ENCODE data around the gene DPP6.

DPP6 gene

GRCh38 chr7:154347700-154348266 is 295.6 kb downstream of the DPP6 start:
- H3K4me2 ChIP-seq (ENCODE audit: low read depth, low read length, poor library complexity, severe bottlenecking): no peak overlapping the region
- no peak overlapping the region for H3K9ac ChIP-seq (ENCODE audit: low read depth, low read length, poor library complexity, severe bottlenecking)
- no peaks in the 10 kb centered on the region for H3K79me2 ChIP-seq (ENCODE audit: insufficient read depth, low read length)
- H3K27me3 ChIP-seq (ENCODE audit: insufficient read depth, low read length, poor library complexity, severe bottlenecking): no peaks in the 10 kb centered on the region
- no peaks in the 10 kb centered on the region for H4K20me1 ChIP-seq (ENCODE audit: insufficient read depth, low read length, poor library complexity, severe bottlenecking)
- peaks cover 7% of the 10 kb centered on the region; the same call in 1 of the 2 replicates for H3K9me3 ChIP-seq (ENCODE audit: insufficient read depth, low read depth, low read length)
- H3K4me3 ChIP-seq (ENCODE audit: low read length, poor library complexity, severe bottlenecking): no peak overlapping the region
- H3K36me3 ChIP-seq (ENCODE audit: insufficient read depth, low read length): no peaks in the 10 kb centered on the region
- no peak for TF ChIP-seq EZH2phosphoT487 (IDR thresholded peaks at IDR 0.05; ENCODE audit: borderline replicate concordance)
- no peak for TF ChIP-seq CTCF (conservative IDR thresholded peaks at IDR 0.05; ENCODE audit: low read length)
- H2AFZ ChIP-seq (ENCODE audit: low read length): no peak overlapping the region
- no peaks in the 10 kb centered on the region for H3F3A ChIP-seq (ENCODE audit: low read depth)
- H3K9me2 ChIP-seq (replicated peaks; ENCODE audit: low read depth, low read length): no peaks in the 10 kb centered on the region
- H3K4me1 ChIP-seq (ENCODE audit: insufficient read depth, low read length, poor library complexity, severe bottlenecking): no peaks in the 10 kb centered on the region

GRCh38 chr7:154350892-154351291 is 298.7 kb downstream of the DPP6 start:
- Histone ChIP-seq H3K9me3 (ENCODE audit: insufficient read depth, low read depth, low read length) (peaks cover 7% of the 10 kb centered on the region; the same call in 1 of the 2 replicates), H2AFZ (ENCODE audit: low read length) (no peak overlapping the region), H3K9ac (ENCODE audit: low read depth, low read length, poor library complexity, severe bottlenecking) (no peak overlapping the region), H3K4me1 (ENCODE audit: insufficient read depth, low read length, poor library complexity, severe bottlenecking) (no peaks in the 10 kb centered on the region), H3K36me3 (ENCODE audit: insufficient read depth, low read length) (no peaks in the 10 kb centered on the region), H3F3A (ENCODE audit: low read depth) (no peaks in the 10 kb centered on the region), H3K9me2 (replicated peaks; ENCODE audit: low read depth, low read length) (no peaks in the 10 kb centered on the region), H4K20me1 (ENCODE audit: insufficient read depth, low read length, poor library complexity, severe bottlenecking) (no peaks in the 10 kb centered on the region), H3K79me2 (ENCODE audit: insufficient read depth, low read length) (no peaks in the 10 kb centered on the region), H3K4me2 (ENCODE audit: low read depth, low read length, poor library complexity, severe bottlenecking) (no peak overlapping the region), H3K27me3 (ENCODE audit: insufficient read depth, low read length, poor library complexity, severe bottlenecking) (no peaks in the 10 kb centered on the region), H3K4me3 (ENCODE audit: low read length, poor library complexity, severe bottlenecking) (no peak overlapping the region)
- TF ChIP-seq EZH2phosphoT487 (IDR thresholded peaks at IDR 0.05; ENCODE audit: borderline replicate concordance) (no peak), CTCF (conservative IDR thresholded peaks at IDR 0.05; ENCODE audit: low read length) (no peak)

GRCh38 chr7:154353355-154353767 is 301.2 kb downstream of the DPP6 start:
- Histone ChIP-seq H3K36me3 (ENCODE audit: insufficient read depth, low read length) (no peaks in the 10 kb centered on the region), H3K9me2 (replicated peaks; ENCODE audit: low read depth, low read length) (no peaks in the 10 kb centered on the region), H4K20me1 (ENCODE audit: insufficient read depth, low read length, poor library complexity, severe bottlenecking) (no peaks in the 10 kb centered on the region), H3K4me2 (ENCODE audit: low read depth, low read length, poor library complexity, severe bottlenecking) (no peak overlapping the region), H3K9ac (ENCODE audit: low read depth, low read length, poor library complexity, severe bottlenecking) (no peak overlapping the region), H3K9me3 (ENCODE audit: insufficient read depth, low read depth, low read length) (peaks cover 10% of the 10 kb centered on the region; the same call in 1 of the 2 replicates), H3K27me3 (ENCODE audit: insufficient read depth, low read length, poor library complexity, severe bottlenecking) (no peaks in the 10 kb centered on the region), H3K4me1 (ENCODE audit: insufficient read depth, low read length, poor library complexity, severe bottlenecking) (no peaks in the 10 kb centered on the region), H3F3A (ENCODE audit: low read depth) (no peaks in the 10 kb centered on the region), H3K79me2 (ENCODE audit: insufficient read depth, low read length) (no peaks in the 10 kb centered on the region), H2AFZ (ENCODE audit: low read length) (no peak overlapping the region), H3K4me3 (ENCODE audit: low read length, poor library complexity, severe bottlenecking) (no peak overlapping the region)
- no peak for TF ChIP-seq CTCF (conservative IDR thresholded peaks at IDR 0.05; ENCODE audit: low read length)
- no peak for TF ChIP-seq EZH2phosphoT487 (IDR thresholded peaks at IDR 0.05; ENCODE audit: borderline replicate concordance)

Data from Loucy (cell line).